ENCODE data around the gene CCDC57.

CCDC57 gene

GRCh38 chr17:82134101-82134500 is 78.5 kb downstream of the CCDC57 start:
- in situ Hi-C loops (cut with HindIII; ENCODE audit: low sequenced_read_pairs) = loop anchor here (10.0 kb wide), 4 partner anchors 71 to 281 kb away; partner anchors contain the start of genes GPS1, HEXD, OGFOD3 and PCYT2

GRCh38 chr17:82133166-82133953 is 79.3 kb downstream of the CCDC57 start:
- in situ Hi-C loops (cut with HindIII; ENCODE audit: low sequenced_read_pairs) = loop anchor here (10.0 kb wide), 4 partner anchors 71 to 281 kb away; partner anchors contain the start of genes GPS1, HEXD, OGFOD3 and PCYT2

GRCh38 chr17:82129095-82129494 is 83.5 kb downstream of the CCDC57 start:
- in situ Hi-C loops (cut with HindIII; ENCODE audit: low sequenced_read_pairs) = no loop called here

- in situ Hi-C loops (cut with HindIII; ENCODE audit: low sequenced_read_pairs) = no loop called here
These were observed 84.4 kb downstream of the CCDC57 start for GRCh38 chr17:82128287-82128686.

GRCh38 chr17:82127704-82128103 is 84.9 kb downstream of the CCDC57 start:
- in situ Hi-C loops (cut with HindIII; ENCODE audit: low sequenced_read_pairs) = no loop called here

GRCh38 chr17:82127315-82127595 is 85.4 kb downstream of the CCDC57 start:
- in situ Hi-C loops (cut with HindIII; ENCODE audit: low sequenced_read_pairs) = no loop called here

GRCh38 chr17:82126556-82127314 is 85.9 kb downstream of the CCDC57 start:
- in situ Hi-C loops (cut with HindIII; ENCODE audit: low sequenced_read_pairs) = no loop called here

- in situ Hi-C loops (cut with HindIII; ENCODE audit: low sequenced_read_pairs) = no loop called here
These were observed 88.5 kb downstream of the CCDC57 start for GRCh38 chr17:82124101-82124500.

- in situ Hi-C loops (cut with HindIII; ENCODE audit: low sequenced_read_pairs) = no loop called here
These were observed 90.7 kb downstream of the CCDC57 start for GRCh38 chr17:82121660-82122629.

- in situ Hi-C loops (cut with HindIII; ENCODE audit: low sequenced_read_pairs) = no loop called here
These were observed 91.4 kb downstream of the CCDC57 start for GRCh38 chr17:82121246-82121645.

GRCh38 chr17:82120148-82120547 is 92.5 kb downstream of the CCDC57 start:
- in situ Hi-C loops (cut with HindIII; ENCODE audit: low sequenced_read_pairs) = no loop called here

- in situ Hi-C loops (cut with HindIII; ENCODE audit: low sequenced_read_pairs) = no loop called here
These were observed 93.7 kb downstream of the CCDC57 start for GRCh38 chr17:82118815-82119380.

GRCh38 chr17:82118168-82118814 is 94.4 kb downstream of the CCDC57 start:
- in situ Hi-C loops (cut with HindIII; ENCODE audit: low sequenced_read_pairs) = no loop called here

- in situ Hi-C loops (cut with HindIII; ENCODE audit: low sequenced_read_pairs) = no loop called here
These were observed 95.2 kb downstream of the CCDC57 start for GRCh38 chr17:82117139-82118090.

GRCh38 chr17:82116246-82116645 is 96.4 kb downstream of the CCDC57 start:
- in situ Hi-C loops (cut with HindIII; ENCODE audit: low sequenced_read_pairs) = no loop called here

GRCh38 chr17:82114872-82115271 is 97.8 kb downstream of the CCDC57 start:
- in situ Hi-C loops (cut with HindIII; ENCODE audit: low sequenced_read_pairs) = no loop called here

GRCh38 chr17:82114447-82114846 is 98.2 kb downstream of the CCDC57 start:
- in situ Hi-C loops (cut with HindIII; ENCODE audit: low sequenced_read_pairs) = no loop called here

GRCh38 chr17:82113941-82114340 is 98.7 kb downstream of the CCDC57 start:
- in situ Hi-C loops (cut with HindIII; ENCODE audit: low sequenced_read_pairs) = no loop called here

GRCh38 chr17:82113422-82113821 is 99.2 kb downstream of the CCDC57 start:
- in situ Hi-C loops (cut with HindIII; ENCODE audit: low sequenced_read_pairs) = no loop called here

Measured in endothelial cell of hepatic sinusoid (primary cell).